HG02981 (cell line): ENCODE results near the gene PRDM15.

Experiments used
- ATAC-seq: cut with Tn5 transposase; IDR thresholded peaks from one replicate; pipeline ENCODE4 v1.9.1; 2021; ENCODE audit warnings: mild to moderate bottlenecking, moderate library complexity; ENCODE audit not compliant: unreplicated experiment

The PRDM15 gene

DNA sequence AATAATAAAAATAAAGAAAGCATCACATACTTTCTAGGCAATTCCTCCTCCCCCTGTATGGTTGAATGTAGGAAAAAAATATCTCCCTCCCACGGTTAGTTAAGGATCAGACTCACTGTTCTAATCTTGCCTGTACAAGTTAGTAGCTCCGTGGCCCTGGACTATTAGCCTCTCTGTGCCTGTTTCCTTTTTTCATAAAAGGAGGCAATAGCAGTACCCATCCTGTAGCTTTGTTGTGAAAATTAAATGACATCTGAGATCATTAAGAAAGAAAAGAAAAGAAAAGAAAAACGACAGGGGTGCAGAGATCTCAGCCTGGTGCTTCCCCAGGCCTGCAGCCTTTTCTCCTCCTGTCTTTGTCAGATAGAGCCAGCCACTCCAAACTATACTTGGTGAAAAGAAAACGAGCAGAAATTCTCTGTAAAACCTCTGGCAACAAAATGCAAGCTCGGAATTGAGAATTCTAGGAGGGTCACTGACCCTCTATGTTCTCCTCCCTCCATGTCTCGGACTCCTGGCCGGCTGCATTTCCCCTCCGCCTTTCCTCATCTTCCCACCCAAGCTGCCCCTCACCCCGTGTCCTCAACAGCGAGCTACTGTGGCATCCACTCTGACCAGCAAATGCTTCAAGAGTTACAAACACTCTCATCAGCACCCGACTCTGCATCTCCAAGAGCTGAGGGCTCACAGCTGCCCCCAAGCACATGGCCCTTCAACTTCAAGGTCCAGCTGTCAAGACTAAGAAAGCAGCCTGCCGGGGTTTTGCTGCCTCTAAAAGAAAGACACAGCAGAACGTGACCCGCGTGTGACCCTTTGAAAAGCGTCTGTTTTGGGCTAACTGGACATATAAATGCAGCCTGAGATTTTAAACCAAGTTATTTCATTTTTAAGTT, 125.9 kb downstream of the PRDM15 start:
- ATAC-seq, result no peak

DNA sequence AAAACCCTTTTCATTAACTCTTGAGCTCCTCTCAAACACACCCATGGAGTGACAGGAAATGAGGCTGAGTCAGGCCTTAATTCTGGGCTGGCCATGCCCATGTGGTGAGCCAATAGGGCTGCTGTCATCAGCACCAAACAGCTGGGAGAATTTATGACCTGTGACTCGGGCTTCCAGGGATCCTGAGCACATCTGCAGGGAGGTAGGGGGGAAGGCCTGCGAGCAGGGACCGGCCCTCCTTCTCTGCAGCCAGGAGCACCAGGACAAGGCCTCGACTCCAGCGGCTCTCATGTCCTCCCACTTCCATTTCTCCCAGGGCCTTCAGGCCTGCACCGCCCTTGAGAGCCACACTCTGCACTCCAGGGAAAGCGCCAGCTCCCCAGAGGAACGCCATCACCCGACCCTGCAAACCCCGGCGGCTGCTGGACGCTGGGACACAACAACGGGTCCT, 126.9 kb downstream of the PRDM15 start:
- ATAC-seq, result no peak

DNA sequence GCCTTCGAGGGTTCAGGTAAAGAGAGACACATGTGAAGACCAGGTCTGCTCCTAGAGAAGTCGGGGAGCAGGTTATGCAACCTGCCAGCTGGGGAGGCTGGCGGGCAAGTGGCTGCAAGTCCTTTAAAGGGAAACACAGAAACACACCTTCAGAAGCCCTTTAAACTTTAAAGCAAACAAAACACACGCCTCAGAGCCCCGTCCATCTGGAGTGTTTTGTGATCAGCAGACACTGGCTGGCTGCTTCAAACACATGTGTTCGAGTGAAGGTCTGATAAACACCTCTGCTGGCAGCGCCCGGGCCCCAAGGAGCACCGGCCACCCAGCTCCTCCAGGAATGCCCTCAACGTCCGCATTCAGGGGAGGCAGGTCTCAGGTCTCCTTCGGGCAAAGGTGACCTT, 127.5 kb downstream of the PRDM15 start:
- no peak for ATAC-seq

DNA sequence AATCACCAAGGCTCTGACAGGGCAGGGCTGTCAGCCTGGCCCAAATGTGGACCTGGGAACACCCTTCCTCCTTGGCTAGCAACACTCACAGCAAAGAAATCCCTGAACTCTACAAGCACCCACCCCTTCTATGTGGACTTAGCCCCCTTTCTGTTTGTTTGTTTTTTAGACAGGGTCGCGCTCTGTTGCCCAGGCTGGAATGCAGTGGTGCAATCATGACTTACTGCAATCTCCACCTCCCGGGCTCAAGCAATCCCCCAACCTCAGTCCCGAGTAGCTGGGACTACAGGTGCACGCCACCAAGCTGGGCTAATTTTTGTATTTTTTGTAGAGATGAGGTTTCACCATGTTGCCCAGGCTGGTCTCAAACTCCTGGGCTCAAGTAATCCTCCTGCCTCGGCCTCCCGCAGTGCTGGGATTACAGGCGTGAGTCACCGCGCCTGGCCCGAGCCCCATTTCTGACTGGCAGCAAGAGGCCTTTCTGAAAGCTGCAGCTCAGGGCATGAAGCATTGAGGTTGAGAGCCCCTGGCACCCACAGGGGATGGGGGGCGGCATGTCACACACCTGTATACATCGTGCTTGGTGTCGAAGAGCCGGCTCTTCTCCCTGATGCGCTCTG, 128.5 kb downstream of the PRDM15 start:
- no peak for ATAC-seq

DNA sequence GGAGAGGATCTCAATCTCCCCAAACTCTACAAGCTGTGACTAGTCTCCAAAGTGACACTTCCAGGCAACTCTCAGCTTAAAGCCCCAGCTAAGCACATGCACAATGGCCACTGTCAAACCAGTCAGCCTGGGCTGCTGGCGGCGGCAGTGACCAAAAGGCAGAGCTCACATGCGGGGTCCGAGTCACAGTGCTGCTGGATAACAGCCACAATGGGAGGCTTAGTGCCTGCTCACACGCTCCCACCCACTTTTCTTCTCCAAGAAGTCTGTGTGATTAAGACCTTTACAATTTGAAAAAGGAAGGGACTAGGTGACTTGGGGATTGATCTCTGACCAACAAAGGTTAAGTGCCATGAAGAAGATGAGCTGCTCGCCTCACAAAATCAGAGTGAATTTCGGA, 129.1 kb downstream of the PRDM15 start:
- no peak for ATAC-seq

DNA sequence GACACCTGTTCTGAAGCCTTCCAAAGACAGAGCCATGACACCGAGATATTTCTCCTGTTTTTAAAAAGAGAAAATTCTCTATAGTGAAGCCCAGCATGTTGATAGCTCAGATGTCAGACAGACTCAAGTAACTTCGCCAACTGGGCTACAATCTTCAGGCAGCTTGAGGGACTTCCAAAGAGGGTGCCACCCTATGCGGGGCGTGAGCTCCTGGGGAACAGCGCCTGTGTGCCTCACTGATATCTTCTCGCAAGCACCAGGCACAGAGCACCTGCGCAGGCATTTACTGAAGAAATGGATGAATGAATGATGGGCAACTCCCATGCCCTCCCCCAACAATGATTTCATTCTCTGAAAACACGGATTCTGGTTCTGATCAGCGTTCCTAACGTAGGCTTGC, 129.9 kb downstream of the PRDM15 start:
- no peak for ATAC-seq
